HCT116 (cell line): Measurements from ENCODE around the gene ADAMTS19.

Experiments used
- CBX3 ChIP-seq: IDR thresholded peaks from 2 replicates; pipeline ENCODE4 v1.6.1; 2012; ENCODE audit warnings: low read depth
- CEBPB ChIP-seq: IDR thresholded peaks from 2 replicates; pipeline ENCODE4 v1.6.1; 2012; ENCODE audit warnings: low read depth
- EZH2 ChIP-seq: fragments of 200-600 bp; sonication (generic); IDR thresholded peaks from 2 replicates; pipeline ENCODE4 v1.6.1; 2017; ENCODE audit warnings: antibody characterized with exemption, mixed run types
- EZH2phosphoT487 ChIP-seq: fragments of 200-600 bp; IDR thresholded peaks from 2 replicates; pipeline ENCODE4 v1.6.1; 2018; ENCODE audit warnings: antibody characterized with exemption, borderline replicate concordance
- MAX ChIP-seq: IDR thresholded peaks from 2 replicates; pipeline ENCODE4 v1.6.1; 2012
- POLR2A ChIP-seq: IDR thresholded peaks from 2 replicates; pipeline ENCODE4 v1.7.0; 2011; ENCODE audit warnings: borderline replicate concordance; ENCODE audit not compliant: insufficient read depth, insufficient read length; ENCODE audit errors: extremely low read depth
- POLR2AphosphoS5 ChIP-seq: IDR thresholded peaks from 2 replicates; pipeline ENCODE4 v1.6.1; 2011; ENCODE audit warnings: mild to moderate bottlenecking, low read depth, low read length, moderate library complexity
- SRF ChIP-seq: IDR thresholded peaks from 2 replicates; pipeline ENCODE4 v1.6.1; 2012; ENCODE audit warnings: low read depth
- ZNF274 ChIP-seq: fragments of 200-500 bp; sonication (Bioruptor generic); IDR thresholded peaks from 2 replicates; pipeline ENCODE4 v1.6.1; 2014; ENCODE audit warnings: mild to moderate bottlenecking, low read depth, low read length, inconsistent platforms
- TF ChIP-seq, protein P1 (sequence below), 3 experiments: fragments of 200-600 bp in 1 of 3; sonication (generic) in 1 of 3; IDR thresholded peaks in 2 of 3; conservative IDR thresholded peaks in 1 of 3; 2 replicates each; pipeline ENCODE4 v1.5.1; 2012 to 2017; ENCODE audit warnings: low read depth in 2 of 3, low read length in 2 of 3, antibody characterized with exemption in 1 of 3, borderline replicate concordance in 1 of 3, control low read depth in 1 of 3, mild to moderate bottlenecking in 1 of 3, mixed read lengths in 1 of 3, mixed run types in 1 of 3, moderate library complexity in 1 of 3; ENCODE audit not compliant: insufficient read depth in 1 of 3
- TF ChIP-seq, protein P2 (sequence below): IDR thresholded peaks from 2 replicates; pipeline ENCODE4 v1.6.1; 2011; ENCODE audit warnings: mild to moderate bottlenecking, low read length, moderate library complexity; ENCODE audit not compliant: insufficient replicate concordance; ENCODE audit errors: extremely low read depth

GRCh38 chr5:129426071-129426470, 34.0 kb upstream of the ADAMTS19 start:
- TF ChIP-seq POLR2A (no peak), CBX3 (no peak), CEBPB (no peak), EZH2 (no peak), SRF (no peak), POLR2AphosphoS5 (no peak), MAX (no peak), EZH2phosphoT487 (no peak), ZNF274 (no peak)
- TF ChIP-seq, protein P1, sequence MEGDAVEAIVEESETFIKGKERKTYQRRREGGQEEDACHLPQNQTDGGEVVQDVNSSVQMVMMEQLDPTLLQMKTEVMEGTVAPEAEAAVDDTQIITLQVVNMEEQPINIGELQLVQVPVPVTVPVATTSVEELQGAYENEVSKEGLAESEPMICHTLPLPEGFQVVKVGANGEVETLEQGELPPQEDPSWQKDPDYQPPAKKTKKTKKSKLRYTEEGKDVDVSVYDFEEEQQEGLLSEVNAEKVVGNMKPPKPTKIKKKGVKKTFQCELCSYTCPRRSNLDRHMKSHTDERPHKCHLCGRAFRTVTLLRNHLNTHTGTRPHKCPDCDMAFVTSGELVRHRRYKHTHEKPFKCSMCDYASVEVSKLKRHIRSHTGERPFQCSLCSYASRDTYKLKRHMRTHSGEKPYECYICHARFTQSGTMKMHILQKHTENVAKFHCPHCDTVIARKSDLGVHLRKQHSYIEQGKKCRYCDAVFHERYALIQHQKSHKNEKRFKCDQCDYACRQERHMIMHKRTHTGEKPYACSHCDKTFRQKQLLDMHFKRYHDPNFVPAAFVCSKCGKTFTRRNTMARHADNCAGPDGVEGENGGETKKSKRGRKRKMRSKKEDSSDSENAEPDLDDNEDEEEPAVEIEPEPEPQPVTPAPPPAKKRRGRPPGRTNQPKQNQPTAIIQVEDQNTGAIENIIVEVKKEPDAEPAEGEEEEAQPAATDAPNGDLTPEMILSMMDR (IDR thresholded peaks at IDR 0.05 in 2 of 3, conservative IDR thresholded peaks at IDR 0.05 in 1 of 3; ENCODE audit: borderline replicate concordance in 1 of 3, insufficient read depth in 1 of 3, low read depth in 2 of 3, low read length in 2 of 3): no peak
- TF ChIP-seq, protein P2, sequence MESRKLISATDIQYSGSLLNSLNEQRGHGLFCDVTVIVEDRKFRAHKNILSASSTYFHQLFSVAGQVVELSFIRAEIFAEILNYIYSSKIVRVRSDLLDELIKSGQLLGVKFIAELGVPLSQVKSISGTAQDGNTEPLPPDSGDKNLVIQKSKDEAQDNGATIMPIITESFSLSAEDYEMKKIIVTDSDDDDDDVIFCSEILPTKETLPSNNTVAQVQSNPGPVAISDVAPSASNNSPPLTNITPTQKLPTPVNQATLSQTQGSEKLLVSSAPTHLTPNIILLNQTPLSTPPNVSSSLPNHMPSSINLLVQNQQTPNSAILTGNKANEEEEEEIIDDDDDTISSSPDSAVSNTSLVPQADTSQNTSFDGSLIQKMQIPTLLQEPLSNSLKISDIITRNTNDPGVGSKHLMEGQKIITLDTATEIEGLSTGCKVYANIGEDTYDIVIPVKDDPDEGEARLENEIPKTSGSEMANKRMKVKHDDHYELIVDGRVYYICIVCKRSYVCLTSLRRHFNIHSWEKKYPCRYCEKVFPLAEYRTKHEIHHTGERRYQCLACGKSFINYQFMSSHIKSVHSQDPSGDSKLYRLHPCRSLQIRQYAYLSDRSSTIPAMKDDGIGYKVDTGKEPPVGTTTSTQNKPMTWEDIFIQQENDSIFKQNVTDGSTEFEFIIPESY: no peak
